ENCODE measurements around the gene MAPK8.

Gene MAPK8

GRCh38 chr10:48314107-48314506 lies 7.6 kb downstream of the MAPK8 start:
- no peak for DNase-seq (ENCODE audit: extremely low read depth, insufficient read length)
- H3K4me3 ChIP-seq (replicated peaks; ENCODE audit: low read depth, low read length): no peak overlapping the region
- TF ChIP-seq CTCF (IDR thresholded peaks at IDR 0.05; ENCODE audit: insufficient read depth, low read length, poor library complexity, severe bottlenecking): no peak
- no peaks in the 10 kb centered on the region for H3K36me3 ChIP-seq (ENCODE audit: control insufficient read depth, insufficient read depth, low read length)
- no peaks in the 10 kb centered on the region for H3K27me3 ChIP-seq (replicated peaks; ENCODE audit: control insufficient read depth, insufficient read depth, low read length)

- H3K36me3 ChIP-seq (ENCODE audit: control insufficient read depth, insufficient read depth, low read length): no peaks in the 10 kb centered on the region
- no peak for DNase-seq (ENCODE audit: extremely low read depth, insufficient read length)
- H3K27me3 ChIP-seq (replicated peaks; ENCODE audit: control insufficient read depth, insufficient read depth, low read length): no peaks in the 10 kb centered on the region
- no peak overlapping the region for H3K4me3 ChIP-seq (replicated peaks; ENCODE audit: low read depth, low read length)
- TF ChIP-seq CTCF (IDR thresholded peaks at IDR 0.05; ENCODE audit: insufficient read depth, low read length, poor library complexity, severe bottlenecking): no peak
Observed at GRCh38 chr10:48316236-48316635, 9.8 kb downstream of the MAPK8 start.

GRCh38 chr10:48317321-48317990 lies 11.0 kb downstream of the MAPK8 start:
- H3K36me3 ChIP-seq (ENCODE audit: control insufficient read depth, insufficient read depth, low read length): no peaks in the 10 kb centered on the region
- no peak for DNase-seq (ENCODE audit: extremely low read depth, insufficient read length)
- H3K4me3 ChIP-seq (replicated peaks; ENCODE audit: low read depth, low read length): no peak overlapping the region
- no peak for TF ChIP-seq CTCF (IDR thresholded peaks at IDR 0.05; ENCODE audit: insufficient read depth, low read length, poor library complexity, severe bottlenecking)
- H3K27me3 ChIP-seq (replicated peaks; ENCODE audit: control insufficient read depth, insufficient read depth, low read length): no peaks in the 10 kb centered on the region

- Histone ChIP-seq H3K36me3 (ENCODE audit: control insufficient read depth, insufficient read depth, low read length) (no peaks in the 10 kb centered on the region), H3K27me3 (replicated peaks; ENCODE audit: control insufficient read depth, insufficient read depth, low read length) (no peaks in the 10 kb centered on the region), H3K4me3 (replicated peaks; ENCODE audit: low read depth, low read length) (no peak overlapping the region)
- TF ChIP-seq CTCF (IDR thresholded peaks at IDR 0.05; ENCODE audit: insufficient read depth, low read length, poor library complexity, severe bottlenecking): no peak
- no peak for DNase-seq (ENCODE audit: extremely low read depth, insufficient read length)
Observed at GRCh38 chr10:48322017-48322416, 15.5 kb downstream of the MAPK8 start.

GRCh38 chr10:48324580-48324979 lies 18.1 kb downstream of the MAPK8 start:
- H3K36me3 ChIP-seq (ENCODE audit: control insufficient read depth, insufficient read depth, low read length): no peaks in the 10 kb centered on the region
- H3K4me3 ChIP-seq (replicated peaks; ENCODE audit: low read depth, low read length): no peak overlapping the region
- no peaks in the 10 kb centered on the region for H3K27me3 ChIP-seq (replicated peaks; ENCODE audit: control insufficient read depth, insufficient read depth, low read length)
- TF ChIP-seq CTCF (IDR thresholded peaks at IDR 0.05; ENCODE audit: insufficient read depth, low read length, poor library complexity, severe bottlenecking): no peak
- no peak for DNase-seq (ENCODE audit: extremely low read depth, insufficient read length)

GRCh38 chr10:48330269-48330668 lies 23.8 kb downstream of the MAPK8 start:
- no peaks in the 10 kb centered on the region for H3K36me3 ChIP-seq (ENCODE audit: control insufficient read depth, insufficient read depth, low read length)
- no peaks in the 10 kb centered on the region for H3K27me3 ChIP-seq (replicated peaks; ENCODE audit: control insufficient read depth, insufficient read depth, low read length)
- no peak for TF ChIP-seq CTCF (IDR thresholded peaks at IDR 0.05; ENCODE audit: insufficient read depth, low read length, poor library complexity, severe bottlenecking)
- DNase-seq (ENCODE audit: extremely low read depth, insufficient read length): no peak
- H3K4me3 ChIP-seq (replicated peaks; ENCODE audit: low read depth, low read length): no peak overlapping the region
